NCI-H226 (cell line): ENCODE results near the gene HTR1B.

Experiments used
- DNase-seq: peaks from one replicate; pipeline ENCODE4 v3.0.0-alpha.2; 2015

HTR1B gene

GRCh38 chr6:77463308-77463860, at the start of gene HTR1B:
Gene HTR1B, minus strand, starts transcription at chr6:77463491. Its CDS starts 88 bp downstream, at chr6:77463403.
- no peak for DNase-seq

- DNase-seq, result no peak
Observed at GRCh38 chr6:77512554-77512953, 49.3 kb upstream of the HTR1B start.

GRCh38 chr6:77511860-77512259, 48.6 kb upstream of the HTR1B start:
- no peak for DNase-seq

- DNase-seq, result no peak
Observed at GRCh38 chr6:77502981-77503380, 39.7 kb upstream of the HTR1B start.

GRCh38 chr6:77492530-77492929, 29.2 kb upstream of the HTR1B start:
- no peak for DNase-seq

GRCh38 chr6:77487808-77488425, 24.6 kb upstream of the HTR1B start:
- DNase-seq, result no peak

GRCh38 chr6:77482981-77483380, 19.7 kb upstream of the HTR1B start:
- no peak for DNase-seq

- DNase-seq, result no peak
Observed at GRCh38 chr6:77474973-77475372, 11.7 kb upstream of the HTR1B start.

GRCh38 chr6:77474286-77474956, 11.1 kb upstream of the HTR1B start:
- no peak for DNase-seq

GRCh38 chr6:77470983-77471382, 7.7 kb upstream of the HTR1B start:
- peak; percentile 52 for DNase-seq

GRCh38 chr6:77468939-77469338, 5.6 kb upstream of the HTR1B start:
- DNase-seq, result no peak

GRCh38 chr6:77466451-77467437, 3.5 kb upstream of the HTR1B start:
- no peak for DNase-seq

GRCh38 chr6:77466055-77466450, 2.8 kb upstream of the HTR1B start:
- DNase-seq, result peak; percentile 69

- no peak for DNase-seq
Observed at GRCh38 chr6:77464495-77464867, 1.2 kb upstream of the HTR1B start.

- no peak for DNase-seq
Observed at GRCh38 chr6:77463861-77464494, 687 bp upstream of the HTR1B start.

- no peak for DNase-seq
Observed at GRCh38 chr6:77462359-77463307, 658 bp downstream of the HTR1B start.

- DNase-seq, result no peak
Observed at GRCh38 chr6:77461796-77462195, 1.5 kb downstream of the HTR1B start.

GRCh38 chr6:77458421-77458820, 4.9 kb downstream of the HTR1B start:
- no peak for DNase-seq

GRCh38 chr6:77457720-77458349, 5.5 kb downstream of the HTR1B start:
- peak; percentile 69 for DNase-seq

GRCh38 chr6:77456531-77457248, 6.6 kb downstream of the HTR1B start:
- DNase-seq, result peak; percentile 93
